T-cell (primary cell): ENCODE results near the gene PNKD. TPM values are rescaled to one million over a fixed set of nuclear protein-coding genes. Genes with fewer than 3 reads are reported as not detected.

Experiments
- ATAC-seq, 4 experiments: fragments of 200-7000 bp in 3 of 4; fragments of 150-1000 bp in 1 of 4; cut with Tn5 transposase; replicated peaks in 1 of 4; 1 replicate in 3 of 4; 2 replicates in 1 of 4; pipeline ENCODE4 v1.10.0; 2021; ENCODE audit warnings: moderate library complexity in 3 of 4, mild to moderate bottlenecking in 2 of 4, moderate number of reproducible peaks in 1 of 4
- CTCF ChIA-PET, 2 donors: fragments of 300-600 bp; sonication (Branson Sonifier 250); formaldehyde crosslinking; loops; one replicate each; lab custom pipeline; 2022; ENCODE audit warnings: antibody characterized with exemption in 2 of 2; lab: Charles Lee
- POLR2A ChIA-PET, 2 donors: fragments of 300-600 bp; sonication (Branson Sonifier 250); formaldehyde crosslinking; loops; one replicate each; lab custom pipeline; 2022; ENCODE audit warnings: antibody characterized with exemption in 2 of 2; lab: Charles Lee
- DNase-seq, 35 experiments: peaks; one replicate each; pipeline versions ENCODE4 v3.0.0 to v3.0.0-alpha.2; 2013 to 2023
- H3K27ac ChIP-seq: one replicate; pipeline ENCODE4 v1.5.1; 2013; ENCODE audit warnings: low read length
- H3K27me3 ChIP-seq, 2 experiments: replicated peaks in 1 of 2; 1 replicate in 1 of 2; 2 replicates in 1 of 2; pipeline versions ENCODE4 v1.6.1 to v1.7.0; 2013; ENCODE audit warnings: low read length in 1 of 2, mixed read lengths in 1 of 2; ENCODE audit not compliant: control insufficient read depth in 2 of 2, insufficient read depth in 2 of 2; ENCODE audit errors: extremely low read depth in 1 of 2
- H3K36me3 ChIP-seq, 2 donors: 1 replicate in 1 of 2; 2 replicates in 1 of 2; pipeline versions ENCODE4 v1.6.1 to v1.7.0; 2013; ENCODE audit warnings: low read length in 1 of 2; ENCODE audit not compliant: control insufficient read depth in 2 of 2, insufficient read depth in 1 of 2; ENCODE audit errors: extremely low read depth in 1 of 2
- H3K4me1 ChIP-seq, 2 experiments: 1 replicate in 1 of 2; 2 replicates in 1 of 2; pipeline versions ENCODE4 v1.6.1 to v1.7.0; 2013; ENCODE audit warnings: low read length in 2 of 2, mixed read lengths in 1 of 2; ENCODE audit not compliant: insufficient read depth in 2 of 2, control insufficient read depth in 1 of 2; ENCODE audit errors: extremely low read depth in 1 of 2
- H3K4me3 ChIP-seq, 2 donors: 1 replicate in 1 of 2; 2 replicates in 1 of 2; pipeline versions ENCODE4 v1.5.1 to v1.7.0; 2013; ENCODE audit warnings: mild to moderate bottlenecking in 2 of 2, low read length in 1 of 2, moderate library complexity in 1 of 2; ENCODE audit not compliant: control insufficient read depth in 1 of 2; ENCODE audit errors: extremely low read depth in 1 of 2
- H3K9me3 ChIP-seq: 2 replicates; pipeline ENCODE4 v1.7.0; 2013
- H3K27ac Mint-ChIP-seq, 2 donors: one replicate each; pipeline ENCODE4 v1.8.0; 2020 to 2021; ENCODE audit warnings: mild to moderate bottlenecking in 2 of 2, mixed read lengths in 2 of 2
- H3K27me3 Mint-ChIP-seq, 2 donors: one replicate each; pipeline ENCODE4 v1.8.0; 2021 to 2022; ENCODE audit warnings: mixed read lengths in 2 of 2
- H3K36me3 Mint-ChIP-seq: one replicate; pipeline ENCODE4 v1.8.0; 2021; ENCODE audit warnings: mixed read lengths
- H3K4me1 Mint-ChIP-seq, 3 donors: one replicate each; pipeline ENCODE4 v1.8.0; 2020 to 2022; ENCODE audit warnings: mixed read lengths in 3 of 3, mild to moderate bottlenecking in 1 of 3
- H3K4me3 Mint-ChIP-seq, 3 donors: one replicate each; pipeline ENCODE4 v1.8.0; 2020 to 2022; ENCODE audit warnings: mild to moderate bottlenecking in 3 of 3, mixed read lengths in 3 of 3, moderate library complexity in 3 of 3
- H3K9me3 Mint-ChIP-seq, 3 donors: one replicate each; pipeline ENCODE4 v1.8.0; 2020 to 2022; ENCODE audit warnings: mixed read lengths in 3 of 3
- WGBS: methylation state at CpG from one replicate; pipeline ENCODE4 v1.1.5; 2013; ENCODE audit warnings: missing lambda C conversion rate; ENCODE audit not compliant: insufficient coverage; 5-methylcytosine and 5-hydroxymethylcytosine counted together
- total RNA-seq, 35 experiments: library from RNA in 6 of 35; stranded (reverse) in 6 of 35; fragments of 120-200 nt in 1 of 35; gene quantifications; one replicate each; pipeline versions ENCODE4 v1.2.1 to v1.2.4 and lab custom pipeline; 2013 to 2026

The PNKD gene
- total RNA-seq, 5 donors from 2014 or later (not counting 1 experiment from before 2014, with no cell fraction given) = 17.4 to 33.1 (median 30.6) TPM

DNA sequence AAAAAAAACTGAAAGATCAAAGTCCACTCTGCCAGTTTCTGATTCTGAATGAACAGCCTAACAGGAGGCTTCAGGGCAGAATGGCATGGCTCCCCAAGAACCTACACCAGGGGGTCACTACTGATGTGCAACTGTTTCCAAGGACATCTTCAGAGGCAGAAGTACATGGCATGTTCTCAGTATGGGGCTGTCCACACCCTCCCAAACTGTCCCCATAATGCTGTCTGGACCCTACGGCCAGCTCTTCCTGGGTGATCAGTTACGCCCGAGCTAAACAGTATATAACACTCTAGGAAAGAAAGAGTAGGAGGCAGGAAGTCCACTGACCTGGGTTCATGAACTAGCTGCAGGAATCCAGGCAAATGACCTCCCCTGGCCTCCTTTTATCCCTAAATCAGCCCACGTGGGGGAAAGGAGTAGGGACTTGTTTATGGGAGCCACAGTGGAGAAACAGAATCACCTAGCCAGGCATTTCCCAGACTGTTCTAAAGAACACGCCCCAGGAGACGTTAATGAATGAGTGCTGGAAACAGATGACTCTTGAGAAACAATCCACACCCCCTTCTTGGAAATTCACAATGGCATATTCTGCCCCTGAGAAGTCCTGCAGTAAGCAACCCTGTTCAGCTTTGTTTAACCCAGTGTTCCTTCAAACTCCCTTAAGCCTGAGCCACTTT lies 19.5 kb downstream of the PNKD start:
- H3K4me1 ChIP-seq = peaks cover 52 to 92% of the 10 kb centered on the region in 2 experiments
- Mint-ChIP-seq H3K4me3 (peak overlapping the region; percentile 83 to 91 (median 91)), H3K36me3 (peaks cover 4% of the 10 kb centered on the region), H3K9me3 (no peaks in the 10 kb centered on the region), H3K27ac (peak overlapping the region; percentile 97 to 100), H3K27me3 (no peaks in the 10 kb centered on the region), H3K4me1 (peaks cover 76 to 83% (median 82%) of the 10 kb centered on the region in 3 donors)
- no peaks in the 10 kb centered on the region for H3K27me3 ChIP-seq
- WGBS = 53% methylated on average over 2 of the region's 6 CpGs
- peak overlapping the region; percentile 90 for H3K27ac ChIP-seq
- no peak for DNase-seq
- no peaks in the 10 kb centered on the region for H3K36me3 ChIP-seq
- CTCF ChIA-PET = interaction anchor here (0.5 to 2.4 kb wide), 11 partner anchors 16 to 144 kb away, joined by 3 to 10 read pairs (median 4); partner anchors contain the start of genes AAMP (in 1 of the 2), CATIP (in 1 of the 2) and PNKD (in 1 of the 2)
- POLR2A ChIA-PET = no interaction called here
- ATAC-seq = no peak
- peak overlapping the region; percentile 81 to 95 for H3K4me3 ChIP-seq
- H3K9me3 ChIP-seq = no peaks in the 10 kb centered on the region

DNA sequence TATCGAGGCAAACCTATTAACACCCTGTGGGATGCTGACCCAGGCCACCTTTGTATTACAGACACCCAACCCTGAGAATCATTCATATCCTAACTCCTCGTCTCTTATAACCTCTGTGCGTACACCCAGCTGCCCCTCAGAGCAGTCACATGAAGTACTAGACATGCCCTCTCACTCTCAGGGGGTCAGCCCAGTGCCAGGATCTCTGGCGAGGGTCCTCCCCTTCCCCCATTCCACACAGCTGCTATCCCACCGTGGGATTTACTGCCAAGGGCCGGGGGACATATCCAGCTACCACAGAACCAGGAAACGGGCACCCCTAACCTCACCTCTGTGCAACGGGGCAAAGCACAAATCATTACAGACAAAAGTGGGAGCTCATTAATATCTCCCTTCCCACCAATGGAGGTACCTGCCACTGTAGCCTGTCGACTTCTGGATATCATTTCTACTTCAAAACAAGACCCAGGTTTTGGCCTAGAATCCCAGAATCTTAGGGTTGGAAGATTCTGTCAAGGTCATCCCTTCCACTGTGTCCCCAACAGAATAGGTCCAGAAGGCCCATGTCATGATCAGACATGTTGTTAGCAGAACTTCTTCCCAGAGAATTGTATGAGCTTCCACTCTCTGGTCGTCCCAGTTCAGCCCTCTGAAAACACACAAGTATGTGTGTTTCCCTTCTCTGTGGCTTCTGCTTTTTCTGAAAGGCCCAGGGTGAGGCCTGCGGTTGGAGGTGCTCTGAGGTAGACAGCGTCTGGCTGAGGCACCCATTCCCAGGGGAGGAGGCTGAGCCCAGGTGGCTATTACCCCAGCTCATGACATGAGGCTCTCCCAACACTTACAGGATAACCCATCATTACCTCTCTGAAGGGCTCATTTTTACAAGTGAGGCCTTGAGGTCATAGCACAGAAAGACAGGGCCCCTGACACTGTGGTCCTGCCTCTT lies 20.3 kb downstream of the PNKD start:
- peaks cover 0 to 2% of the 10 kb centered on the region in 2 experiments for H3K27me3 ChIP-seq
- Mint-ChIP-seq H3K36me3 (peaks cover 4% of the 10 kb centered on the region), H3K9me3 (no peaks in the 10 kb centered on the region), H3K27me3 (no peaks in the 10 kb centered on the region), H3K4me1 (peaks cover 71 to 77% (median 75%) of the 10 kb centered on the region in 3 donors), H3K27ac (peak overlapping the region; percentile 97 to 100), H3K4me3 (peak overlapping the region; percentile 83 to 91 (median 91))
- peak overlapping the region; percentile 90 for H3K27ac ChIP-seq
- ATAC-seq (peak; percentile 8 to 32 (median 22)), DNase-seq (peak in 31 of 35 experiments; percentile 25 to 74 (median 44))
- peaks cover 44 to 87% of the 10 kb centered on the region in 2 experiments for H3K4me1 ChIP-seq
- ChIA-PET POLR2A (interaction anchor here (0.6 to 1.2 kb wide), 3 partner anchors 21 to 417 kb away, joined by 3 to 11 read pairs (median 4); partner anchors contain the start of genes AAMP (in 1 of the 2) and PNKD (in 1 of the 2)), CTCF (interaction anchor here (0.5 to 2.8 kb wide), 16 partner anchors 8 to 143 kb away, joined by 3 to 21 read pairs (median 5); partner anchors contain the start of genes AAMP (in 1 of the 2), CATIP (in 1 of the 2) and PNKD (in 1 of the 2))
- no peaks in the 10 kb centered on the region for H3K9me3 ChIP-seq
- peak overlapping the region; percentile 81 to 95 for H3K4me3 ChIP-seq
- no peaks in the 10 kb centered on the region for H3K36me3 ChIP-seq
- 27% methylated on average over 7 of the region's 12 CpGs for WGBS

DNA sequence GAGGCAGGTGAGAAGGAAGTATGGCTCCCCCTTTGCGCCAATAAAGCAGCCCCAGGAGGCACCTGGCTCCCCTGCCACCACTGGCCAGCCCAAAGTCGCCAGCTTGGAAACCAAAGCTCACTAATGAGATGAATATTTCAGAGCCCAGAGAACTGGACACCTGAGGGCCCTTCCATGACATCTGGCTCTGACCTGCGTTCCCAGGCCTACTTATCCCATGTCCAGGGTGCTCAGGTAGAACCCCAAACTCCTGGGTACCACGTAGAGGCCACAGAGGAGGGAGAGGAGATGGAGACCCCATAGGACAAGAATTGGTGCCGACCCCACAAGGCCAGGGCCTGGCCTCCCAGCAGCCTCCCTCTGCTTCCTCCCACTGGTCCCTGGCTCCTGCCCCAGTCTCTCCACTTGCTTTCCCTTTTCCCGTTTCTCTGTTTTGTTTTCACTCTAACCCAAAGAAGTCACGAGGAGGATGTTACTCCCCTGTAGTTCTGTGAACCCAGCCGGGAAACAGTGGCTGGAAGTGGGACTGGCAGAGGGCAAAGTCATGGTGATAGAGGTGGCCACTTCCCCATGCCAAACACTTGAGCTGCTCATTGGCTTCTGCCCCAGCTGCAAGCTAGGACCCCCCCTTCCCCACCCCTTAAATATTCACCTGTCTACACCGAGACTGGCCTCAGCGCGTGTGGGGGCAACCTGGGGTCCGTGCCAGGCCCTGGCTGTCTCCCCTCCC lies 21.2 kb downstream of the PNKD start:
- WGBS = 6% methylated on average over 7 of the region's 12 CpGs

DNA sequence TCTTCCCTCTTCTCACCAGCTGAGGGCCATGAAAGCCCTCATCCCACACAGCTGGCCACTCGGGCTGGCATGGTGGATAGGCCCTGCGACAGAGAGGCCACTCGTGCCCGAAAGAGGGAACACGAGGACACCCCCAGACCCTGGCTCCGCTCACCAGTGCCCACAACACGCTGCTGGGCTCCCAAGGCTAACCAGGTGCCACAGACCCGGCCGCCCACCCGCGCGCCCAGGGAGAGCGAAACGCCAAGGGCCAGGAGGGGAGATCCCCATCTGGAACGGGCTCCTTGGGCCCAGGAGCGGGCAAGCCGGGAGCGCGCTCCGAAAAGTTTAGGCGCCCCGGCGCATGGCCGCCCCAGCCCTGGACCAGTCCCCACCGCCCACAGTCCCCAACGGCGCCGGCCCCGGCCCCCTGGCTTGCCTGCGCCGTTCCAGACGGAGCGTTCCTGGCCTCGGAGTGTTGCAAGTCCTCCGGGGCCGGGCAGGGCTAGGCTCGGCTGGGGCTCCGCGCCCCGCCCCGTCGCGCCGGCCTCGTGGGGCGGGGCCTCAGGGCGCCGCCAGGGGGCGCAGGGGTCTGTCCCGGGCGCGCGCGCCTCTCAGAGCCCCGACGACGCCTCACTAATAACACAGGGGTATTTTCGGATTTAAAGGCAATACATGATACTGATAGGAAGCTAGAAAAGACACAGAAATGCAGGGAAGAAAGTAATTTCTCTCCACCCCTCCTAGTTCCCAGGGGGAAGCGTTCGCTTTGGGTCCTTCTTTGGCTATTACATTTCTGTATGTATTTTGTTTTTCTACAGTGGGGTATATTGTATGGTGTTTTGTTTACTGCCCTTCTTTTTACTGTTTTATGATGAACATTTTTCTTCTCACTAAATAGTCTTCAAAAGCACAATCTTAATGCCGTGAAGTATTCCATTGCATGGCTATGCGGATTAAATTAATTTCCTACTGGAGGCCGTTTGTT lies 22.0 kb downstream of the PNKD start, which contains the start of gene TMBIM1:
Gene TMBIM1, minus strand, starts transcription at position 456 of the 967 bp plus-strand sequence. CDS start 10,362 bp downstream, outside the sequence.
- Mint-ChIP-seq H3K27me3 (no peaks in the 10 kb centered on the region), H3K9me3 (no peaks in the 10 kb centered on the region), H3K36me3 (no peaks in the 10 kb centered on the region), H3K4me1 (peaks cover 54 to 59% (median 57%) of the 10 kb centered on the region in 3 donors), H3K4me3 (peak within 1 kb of the TSS; percentile 83 to 91 (median 91)), H3K27ac (peak within 1 kb of the TSS; percentile 97 to 100)
- Histone ChIP-seq H3K27ac (peak within 1 kb of the TSS; percentile 90), H3K4me3 (peak within 1 kb of the TSS; percentile 81 to 95), H3K4me1 (peaks cover 33 to 69% of the 10 kb centered on the region in 2 experiments), H3K27me3 (peaks cover 0 to 2% of the 10 kb centered on the region in 2 experiments), H3K36me3 (no peaks in the 10 kb centered on the region), H3K9me3 (no peaks in the 10 kb centered on the region)
- CTCF ChIA-PET = interaction anchor here (0.5 to 2.9 kb wide), 17 partner anchors 9 to 266 kb away, joined by 3 to 21 read pairs (median 3); partner anchors contain the start of genes CATIP (in 2 of the 2), AAMP (in 1 of the 2) and PNKD (in 1 of the 2)
- POLR2A ChIA-PET = interaction anchor here in 1 of 2 donors (1.2 kb wide), 1 partner anchor 22 kb away, joined by 4 read pairs; the partner anchor contains the start of genes AAMP and PNKD
- DNase-seq (peak; percentile 58 to 89 (median 75)), ATAC-seq (peak; percentile 86 to 90 (median 86))
- 5% methylated on average over 42 of the region's 63 CpGs for WGBS

More for the DNA sequence above, 21.2 kb downstream of the PNKD start:
- H3K27me3 Mint-ChIP-seq = no peaks in the 10 kb centered on the region
- H3K9me3 ChIP-seq = no peaks in the 10 kb centered on the region
- peak overlapping the region; percentile 90 for H3K27ac ChIP-seq
- ATAC-seq = peak in 3 of 4 experiments; percentile 0 to 4 (median 1)
- peaks cover 37 to 78% of the 10 kb centered on the region in 2 experiments for H3K4me1 ChIP-seq
- peak overlapping the region; percentile 83 to 91 (median 91) for H3K4me3 Mint-ChIP-seq
- peaks cover 0 to 2% of the 10 kb centered on the region in 2 experiments for H3K27me3 ChIP-seq
- peaks cover under 1% of the 10 kb centered on the region for H3K36me3 Mint-ChIP-seq
- CTCF ChIA-PET = interaction anchor here (0.5 to 2.9 kb wide), 16 partner anchors 9 to 267 kb away, joined by 3 to 21 read pairs (median 6); partner anchors contain the start of genes AAMP (in 1 of the 2), CATIP (in 1 of the 2) and PNKD (in 1 of the 2)
- peak overlapping the region; percentile 97 to 100 for H3K27ac Mint-ChIP-seq
- POLR2A ChIA-PET = interaction anchor here (0.9 to 1.2 kb wide), 2 partner anchors 21 to 76 kb away, joined by 3 to 4 read pairs; partner anchors contain the start of genes AAMP (in 1 of the 2) and PNKD (in 1 of the 2)
- H3K36me3 ChIP-seq = no peaks in the 10 kb centered on the region
- no peaks in the 10 kb centered on the region for H3K9me3 Mint-ChIP-seq
- H3K4me3 ChIP-seq = peak overlapping the region; percentile 81 to 95
- H3K4me1 Mint-ChIP-seq = peaks cover 62 to 68% (median 66%) of the 10 kb centered on the region in 3 donors
- peak in 1 of 35 experiments; percentile 41 for DNase-seq
